ENCODE results near the gene RERE.

- TF ChIP-seq POLR2A (IDR thresholded peaks at IDR 0.05) (no peak), CTCF (IDR thresholded peaks at IDR 0.05) (no peak)
These were observed 37.0 kb downstream of the RERE start for GRCh38 chr1:8780405-8780804.

Data from uterus (tissue), 2 donors.